Mucosa of descending colon (tissue), 3 donors: ENCODE measurements around the gene TBC1D1. TPM values are rescaled to one million over a fixed set of nuclear protein-coding genes. Genes with fewer than 3 reads are reported as not detected.
A peak's percentile ranks its signal among the peaks of the same experiment; 100 is the strongest.
"Not testable (repeated sequence)": the region's sequence is repeated elsewhere in the genome, so short reads cannot be mapped to it uniquely, and the experiment has no call there.

ENCODE experiments used
- ATAC-seq: fragments of 200-7000 bp; cut with Tn5 transposase; one replicate; pipeline ENCODE4 v1.9.1; 2020; ENCODE audit warnings: mild to moderate bottlenecking, moderate library complexity
- DNase-seq, 3 donors: peaks; one replicate each; pipeline ENCODE4 v3.0.0-alpha.2; 2020
- H3K36me3 ChIP-seq: fragments of 200-600 bp; one replicate; pipeline ENCODE4 v1.8.0; 2021; ENCODE audit warnings: low read depth, mild to moderate bottlenecking
- H3K4me1 ChIP-seq: fragments of 200-600 bp; one replicate; pipeline ENCODE4 v1.8.0; 2021; ENCODE audit warnings: low read depth, mild to moderate bottlenecking
- H3K4me3 ChIP-seq: fragments of 200-600 bp; one replicate; pipeline ENCODE4 v1.8.0; 2021; ENCODE audit warnings: mild to moderate bottlenecking
- H3K9me3 ChIP-seq: fragments of 200-600 bp; one replicate; pipeline ENCODE4 v1.8.0; 2021; ENCODE audit warnings: mild to moderate bottlenecking
- intact Hi-C, 2 donors: fragments of 100-400 bp; cut with DNase I in 1 of 2; cut with micrococcal nuclease in 1 of 2; formaldehyde crosslinking; loops; one replicate each; pipeline versions ENCODE4 v1.11.0 to v1.11.1; 2022; cut with DNase I, micrococcal nuclease
- total RNA-seq, 3 donors: library from RNA; stranded (reverse); fragmentation: NEBNext Ultra II Directional in 2 of 3; extraction: Animal tissue kit (Norgen Biotek cat#: 25700) in 2 of 3; gene quantifications; one replicate each; pipeline versions ENCODE4 v1.2.1 to v1.2.4, GENCODE V29; 2021 to 2023
- TF ChIP-seq, protein P1 (sequence below): fragments of 200-600 bp; IDR thresholded peaks from one replicate; pipeline ENCODE4 v1.8.0; 2022; ENCODE audit warnings: antibody characterized with exemption, mild to moderate bottlenecking
- donor health status: DM: no; HTN: no; CAD: no; lungs with moderate emphysema.
- donor health status: DM: no; HTN: no; CAD: no.
- donor health status: DM: no; HTN: yes; CAD: no.

Gene TBC1D1
- total RNA-seq, 3 donors from 2014 or later = 50.2 to 249 (median 71.6) TPM

- intact Hi-C loops = no loop called here
- Histone ChIP-seq H3K4me1 (no peaks in the 10 kb centered on the region), H3K4me3 (no peak overlapping the region), H3K9me3 (no peaks in the 10 kb centered on the region), H3K36me3 (no peaks in the 10 kb centered on the region)
- TF ChIP-seq, protein P1, sequence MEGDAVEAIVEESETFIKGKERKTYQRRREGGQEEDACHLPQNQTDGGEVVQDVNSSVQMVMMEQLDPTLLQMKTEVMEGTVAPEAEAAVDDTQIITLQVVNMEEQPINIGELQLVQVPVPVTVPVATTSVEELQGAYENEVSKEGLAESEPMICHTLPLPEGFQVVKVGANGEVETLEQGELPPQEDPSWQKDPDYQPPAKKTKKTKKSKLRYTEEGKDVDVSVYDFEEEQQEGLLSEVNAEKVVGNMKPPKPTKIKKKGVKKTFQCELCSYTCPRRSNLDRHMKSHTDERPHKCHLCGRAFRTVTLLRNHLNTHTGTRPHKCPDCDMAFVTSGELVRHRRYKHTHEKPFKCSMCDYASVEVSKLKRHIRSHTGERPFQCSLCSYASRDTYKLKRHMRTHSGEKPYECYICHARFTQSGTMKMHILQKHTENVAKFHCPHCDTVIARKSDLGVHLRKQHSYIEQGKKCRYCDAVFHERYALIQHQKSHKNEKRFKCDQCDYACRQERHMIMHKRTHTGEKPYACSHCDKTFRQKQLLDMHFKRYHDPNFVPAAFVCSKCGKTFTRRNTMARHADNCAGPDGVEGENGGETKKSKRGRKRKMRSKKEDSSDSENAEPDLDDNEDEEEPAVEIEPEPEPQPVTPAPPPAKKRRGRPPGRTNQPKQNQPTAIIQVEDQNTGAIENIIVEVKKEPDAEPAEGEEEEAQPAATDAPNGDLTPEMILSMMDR = no peak
- no peak for ATAC-seq
- no peak for DNase-seq
Observed at GRCh38 chr4:37918653-37919052, 27.8 kb downstream of the TBC1D1 start.

DNA sequence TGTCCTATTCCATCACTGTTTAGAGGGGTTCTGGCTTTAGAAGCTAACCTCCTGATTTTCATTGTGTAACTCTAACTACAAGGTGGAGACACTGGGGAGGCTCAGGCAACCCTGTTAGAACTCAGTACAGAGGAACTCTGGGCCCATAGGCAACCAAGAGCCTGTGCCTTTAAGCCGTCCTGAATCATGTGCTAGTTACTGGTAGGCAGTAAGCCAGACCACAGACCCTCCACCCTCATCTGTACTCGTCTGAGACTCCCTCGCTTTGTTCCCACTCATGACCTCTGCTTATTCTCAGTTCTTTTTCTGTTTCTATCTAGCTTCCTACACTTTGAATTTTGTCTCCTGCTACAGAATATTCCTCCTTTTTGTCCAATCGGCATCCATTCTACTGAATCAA lies 31.4 kb downstream of the TBC1D1 start:
- intact Hi-C loops = no loop called here
- ATAC-seq = peak; percentile 29
- no peaks in the 10 kb centered on the region for H3K4me1 ChIP-seq
- no peaks in the 10 kb centered on the region for H3K36me3 ChIP-seq
- H3K9me3 ChIP-seq = no peaks in the 10 kb centered on the region
- no peak overlapping the region for H3K4me3 ChIP-seq
- no peak for DNase-seq
- TF ChIP-seq, protein P1 = no peak

DNA sequence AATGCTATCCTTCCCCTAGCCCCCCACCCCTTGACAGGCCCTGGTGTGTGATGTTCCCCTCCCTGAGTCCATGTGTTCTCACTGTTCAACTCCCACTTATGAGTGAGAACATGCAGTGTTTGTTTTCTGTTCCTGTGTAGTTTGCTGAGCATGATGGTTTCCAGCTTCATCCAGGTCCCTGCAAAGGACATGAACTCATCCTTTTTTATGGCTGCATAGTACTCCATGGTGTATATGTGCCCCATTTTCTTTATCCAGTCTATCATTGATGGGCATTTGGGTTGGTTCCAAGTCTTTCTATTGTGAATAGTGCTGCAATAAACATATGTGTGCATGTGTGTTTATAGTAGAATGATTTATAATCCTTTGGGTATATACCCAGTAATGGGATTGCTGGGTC lies 32.2 kb downstream of the TBC1D1 start:
- intact Hi-C loops, DNase-seq, ATAC-seq, H3K36me3 ChIP-seq, H3K4me3 ChIP-seq, H3K4me1 ChIP-seq, H3K9me3 ChIP-seq: not testable (repeated sequence)

GRCh38 chr4:37924946-37925345 lies 34.1 kb downstream of the TBC1D1 start:
- TF ChIP-seq, protein P1 = no peak
- ATAC-seq (no peak), DNase-seq (no peak)
- Histone ChIP-seq H3K36me3 (no peaks in the 10 kb centered on the region), H3K4me3 (no peak overlapping the region), H3K9me3 (no peaks in the 10 kb centered on the region), H3K4me1 (no peaks in the 10 kb centered on the region)
- intact Hi-C loops = no loop called here

GRCh38 chr4:37927434-37927833 lies 36.5 kb downstream of the TBC1D1 start:
- Histone ChIP-seq H3K9me3 (no peaks in the 10 kb centered on the region), H3K4me3 (no peak overlapping the region), H3K4me1 (no peaks in the 10 kb centered on the region), H3K36me3 (no peaks in the 10 kb centered on the region)
- intact Hi-C loops = no loop called here
- DNase-seq (no peak), ATAC-seq (no peak)
- TF ChIP-seq, protein P1 = no peak

GRCh38 chr4:37928426-37929416 lies 37.8 kb downstream of the TBC1D1 start:
- intact Hi-C loops = no loop called here
- no peaks in the 10 kb centered on the region for H3K36me3 ChIP-seq
- DNase-seq (no peak), ATAC-seq (no peak)
- H3K4me1 ChIP-seq = no peaks in the 10 kb centered on the region
- TF ChIP-seq, protein P1 = no peak
- H3K4me3 ChIP-seq = no peak overlapping the region
- H3K9me3 ChIP-seq = no peaks in the 10 kb centered on the region
